ENCODE measurements around the gene PLCXD3.

DNA sequence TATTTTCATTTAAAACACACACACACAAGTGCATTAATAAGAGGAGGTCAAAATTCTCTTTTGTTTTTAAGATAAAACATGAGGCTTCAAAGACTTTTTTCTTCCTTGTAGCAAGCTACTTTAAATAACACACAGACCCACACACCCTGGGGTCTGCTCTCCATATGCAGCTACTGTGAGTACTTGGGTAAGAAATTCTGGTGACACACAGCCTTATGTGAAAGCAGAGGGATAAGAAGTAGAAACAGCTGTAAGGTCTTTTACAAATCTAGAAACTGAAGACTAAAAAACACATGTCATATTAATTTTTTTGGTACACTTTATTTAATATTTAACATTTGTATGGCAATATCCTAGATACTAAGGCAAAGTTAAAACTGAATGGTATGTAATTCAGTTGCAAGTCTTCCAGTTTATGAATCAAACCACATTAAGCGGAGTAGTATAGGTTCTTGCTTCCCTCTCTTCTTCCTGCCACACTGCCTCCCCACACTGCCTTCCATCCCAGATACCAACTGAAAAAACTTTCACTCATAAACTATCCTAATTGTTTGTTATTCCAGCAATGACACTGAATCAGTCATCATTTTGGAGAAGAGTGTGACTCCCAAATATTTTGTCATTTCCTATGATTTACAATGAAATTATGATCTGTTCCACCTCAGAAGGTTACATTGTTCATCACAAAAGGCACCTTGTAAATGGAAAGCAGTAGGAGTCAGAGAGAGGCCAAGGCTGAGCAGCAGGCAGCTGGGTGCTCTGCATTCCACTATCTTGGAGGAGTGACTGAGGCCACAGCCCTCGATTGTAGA is 92.0 kb downstream of the PLCXD3 start:
- TF ChIP-seq, protein P1, sequence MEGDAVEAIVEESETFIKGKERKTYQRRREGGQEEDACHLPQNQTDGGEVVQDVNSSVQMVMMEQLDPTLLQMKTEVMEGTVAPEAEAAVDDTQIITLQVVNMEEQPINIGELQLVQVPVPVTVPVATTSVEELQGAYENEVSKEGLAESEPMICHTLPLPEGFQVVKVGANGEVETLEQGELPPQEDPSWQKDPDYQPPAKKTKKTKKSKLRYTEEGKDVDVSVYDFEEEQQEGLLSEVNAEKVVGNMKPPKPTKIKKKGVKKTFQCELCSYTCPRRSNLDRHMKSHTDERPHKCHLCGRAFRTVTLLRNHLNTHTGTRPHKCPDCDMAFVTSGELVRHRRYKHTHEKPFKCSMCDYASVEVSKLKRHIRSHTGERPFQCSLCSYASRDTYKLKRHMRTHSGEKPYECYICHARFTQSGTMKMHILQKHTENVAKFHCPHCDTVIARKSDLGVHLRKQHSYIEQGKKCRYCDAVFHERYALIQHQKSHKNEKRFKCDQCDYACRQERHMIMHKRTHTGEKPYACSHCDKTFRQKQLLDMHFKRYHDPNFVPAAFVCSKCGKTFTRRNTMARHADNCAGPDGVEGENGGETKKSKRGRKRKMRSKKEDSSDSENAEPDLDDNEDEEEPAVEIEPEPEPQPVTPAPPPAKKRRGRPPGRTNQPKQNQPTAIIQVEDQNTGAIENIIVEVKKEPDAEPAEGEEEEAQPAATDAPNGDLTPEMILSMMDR (IDR thresholded peaks at IDR 0.05 in 8 of 11, conservative IDR thresholded peaks at IDR 0.05 in 3 of 11): no peak
- no peak for TF ChIP-seq POLR2A (IDR thresholded peaks at IDR 0.05)

Data from spleen (tissue), 7 donors.